PFSK-1 (cell line): Measurements from ENCODE around the gene PHACTR1.

Experiments used
- FOXP2 ChIP-seq: optimal IDR thresholded peaks from 2 replicates; pipeline ENCODE3; 2011; ENCODE audit warnings: borderline replicate concordance, control low read depth, inconsistent platforms; ENCODE audit not compliant: insufficient read depth; ENCODE audit errors: extremely low read length, extremely low read depth
- TAF1 ChIP-seq: IDR thresholded peaks from 2 replicates; pipeline ENCODE4 v1.6.1; 2012; ENCODE audit warnings: low read length, control low read depth, borderline replicate concordance; ENCODE audit not compliant: insufficient read depth

GRCh38 chr6:13105139-13105538 is 388.6 kb downstream of the PHACTR1 start:
- TF ChIP-seq TAF1 = no peak
- no peak for TF ChIP-seq FOXP2
